ENCODE measurements around the gene IRAK4.

IRAK4 gene

GRCh38 chr12:43764528-43764927 is 5.8 kb downstream of the IRAK4 start:
- in situ Hi-C loops (cut with MboI; ENCODE audit: low sequenced_read_pairs): no loop called here

GRCh38 chr12:43766291-43766690 is 7.5 kb downstream of the IRAK4 start:
- in situ Hi-C loops (cut with MboI; ENCODE audit: low sequenced_read_pairs): no loop called here

- in situ Hi-C loops (cut with MboI; ENCODE audit: low sequenced_read_pairs): no loop called here
Observed at GRCh38 chr12:43776498-43776897, 17.7 kb downstream of the IRAK4 start.

- in situ Hi-C loops (cut with MboI; ENCODE audit: low sequenced_read_pairs): no loop called here
Observed at GRCh38 chr12:43786899-43787693, 28.3 kb downstream of the IRAK4 start.

GRCh38 chr12:43789941-43790340 is 31.2 kb downstream of the IRAK4 start:
- in situ Hi-C loops (cut with MboI; ENCODE audit: low sequenced_read_pairs): no loop called here

GRCh38 chr12:43795716-43796280 is 37.0 kb downstream of the IRAK4 start:
- in situ Hi-C loops (cut with MboI; ENCODE audit: low sequenced_read_pairs): no loop called here

- in situ Hi-C loops (cut with MboI; ENCODE audit: low sequenced_read_pairs): no loop called here
Observed at GRCh38 chr12:43797561-43798217, 38.9 kb downstream of the IRAK4 start.

GRCh38 chr12:43805149-43805859 is 46.6 kb downstream of the IRAK4 start:
- in situ Hi-C loops (cut with MboI; ENCODE audit: low sequenced_read_pairs): no loop called here

- in situ Hi-C loops (cut with MboI; ENCODE audit: low sequenced_read_pairs): no loop called here
Observed at GRCh38 chr12:43805860-43806736, 47.3 kb downstream of the IRAK4 start, which contains the start of gene TWF1. Gene TWF1, minus strand, starts transcription at chr12:43806317. Its CDS starts 72 bp downstream, at chr12:43806245.

GRCh38 chr12:43806737-43807072 is 48.0 kb downstream of the IRAK4 start:
- in situ Hi-C loops (cut with MboI; ENCODE audit: low sequenced_read_pairs): no loop called here

- in situ Hi-C loops (cut with MboI; ENCODE audit: low sequenced_read_pairs): no loop called here
Observed at GRCh38 chr12:43807386-43807785, 48.6 kb downstream of the IRAK4 start.

GRCh38 chr12:43812057-43812456 is 53.3 kb downstream of the IRAK4 start:
- in situ Hi-C loops (cut with MboI; ENCODE audit: low sequenced_read_pairs): no loop called here

GRCh38 chr12:43812926-43813325 is 54.2 kb downstream of the IRAK4 start:
- in situ Hi-C loops (cut with MboI; ENCODE audit: low sequenced_read_pairs): no loop called here

- in situ Hi-C loops (cut with MboI; ENCODE audit: low sequenced_read_pairs): no loop called here
Observed at GRCh38 chr12:43815416-43815815, 56.7 kb downstream of the IRAK4 start.

- in situ Hi-C loops (cut with MboI; ENCODE audit: low sequenced_read_pairs): no loop called here
Observed at GRCh38 chr12:43816168-43816567, 57.4 kb downstream of the IRAK4 start.

GRCh38 chr12:43824207-43824775 is 65.5 kb downstream of the IRAK4 start:
- in situ Hi-C loops (cut with MboI; ENCODE audit: low sequenced_read_pairs): no loop called here

- in situ Hi-C loops (cut with MboI; ENCODE audit: low sequenced_read_pairs): no loop called here
Observed at GRCh38 chr12:43826681-43827080, 67.9 kb downstream of the IRAK4 start.

GRCh38 chr12:43827093-43827492 is 68.3 kb downstream of the IRAK4 start:
- in situ Hi-C loops (cut with MboI; ENCODE audit: low sequenced_read_pairs): no loop called here

GRCh38 chr12:43832463-43833168 is 73.9 kb downstream of the IRAK4 start:
- in situ Hi-C loops (cut with MboI; ENCODE audit: low sequenced_read_pairs): no loop called here

GRCh38 chr12:43835264-43835655 is 76.5 kb downstream of the IRAK4 start:
- in situ Hi-C loops (cut with MboI; ENCODE audit: low sequenced_read_pairs): no loop called here

Measured in hTERT RPE-1 (cell line).